Measurements from ENCODE around the gene ITGA11.

ITGA11 gene

GRCh38 chr15:68298336-68298735 lies 133.6 kb downstream of the ITGA11 start:
- H3K27me3 ChIP-seq (replicated peaks; ENCODE audit: control insufficient read depth, insufficient read depth, low read length): no peaks in the 10 kb centered on the region
- no peaks in the 10 kb centered on the region for H3K36me3 ChIP-seq (ENCODE audit: control insufficient read depth, insufficient read depth, low read length)
- DNase-seq (ENCODE audit: extremely low read depth, insufficient read length): no peak
- peak overlapping the region; percentile 44 for H3K4me3 ChIP-seq (replicated peaks; ENCODE audit: low read depth, low read length)
- TF ChIP-seq CTCF (IDR thresholded peaks at IDR 0.05; ENCODE audit: insufficient read depth, low read length, poor library complexity, severe bottlenecking): no peak

DNA sequence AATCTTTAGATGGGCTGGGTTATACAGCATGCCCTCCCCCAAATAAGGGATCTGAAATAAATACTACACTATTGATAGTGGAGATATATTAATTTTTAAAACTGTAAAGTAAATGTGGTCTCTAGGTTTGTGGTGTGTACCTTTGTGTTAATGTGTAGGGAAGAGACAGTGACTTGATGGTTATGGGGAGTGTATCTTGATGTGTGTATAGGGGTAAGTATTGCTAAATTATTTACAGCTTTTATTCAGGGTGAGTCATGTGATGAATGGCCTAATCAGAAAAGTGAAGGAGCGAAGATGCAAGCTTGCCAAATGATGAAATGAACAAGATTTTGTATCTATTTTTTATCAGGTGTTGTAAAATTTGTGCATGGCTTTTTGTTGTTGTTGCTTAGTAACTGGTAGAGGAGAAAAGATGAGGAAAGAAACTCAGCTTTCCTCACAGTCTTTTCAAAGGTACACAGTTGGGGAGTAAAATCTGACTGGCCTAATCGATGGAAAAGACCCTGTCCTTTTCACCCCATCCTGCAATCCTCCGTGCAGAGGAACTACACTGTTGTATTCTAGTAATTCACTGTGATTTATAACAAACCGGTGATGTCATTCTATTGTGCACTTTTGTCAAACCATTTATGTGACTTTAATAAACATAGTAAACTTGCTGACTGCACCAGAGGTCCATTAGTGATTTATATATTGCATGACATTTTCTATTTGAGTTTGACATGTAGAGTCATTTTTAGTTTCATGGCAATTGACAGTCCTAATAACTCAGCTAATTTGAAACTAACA lies 136.8 kb downstream of the ITGA11 start:
- peaks cover 5% of the 10 kb centered on the region for H3K36me3 ChIP-seq (ENCODE audit: control insufficient read depth, insufficient read depth, low read length)
- H3K27me3 ChIP-seq (replicated peaks; ENCODE audit: control insufficient read depth, insufficient read depth, low read length): no peaks in the 10 kb centered on the region
- H3K4me3 ChIP-seq (replicated peaks; ENCODE audit: low read depth, low read length): no peak overlapping the region
- no peak for TF ChIP-seq CTCF (IDR thresholded peaks at IDR 0.05; ENCODE audit: insufficient read depth, low read length, poor library complexity, severe bottlenecking)
- DNase-seq (ENCODE audit: extremely low read depth, insufficient read length): no peak

GRCh38 chr15:68292967-68293366 lies 139.0 kb downstream of the ITGA11 start:
- no peak overlapping the region for H3K4me3 ChIP-seq (replicated peaks; ENCODE audit: low read depth, low read length)
- H3K36me3 ChIP-seq (ENCODE audit: control insufficient read depth, insufficient read depth, low read length): peaks cover 11% of the 10 kb centered on the region

DNA sequence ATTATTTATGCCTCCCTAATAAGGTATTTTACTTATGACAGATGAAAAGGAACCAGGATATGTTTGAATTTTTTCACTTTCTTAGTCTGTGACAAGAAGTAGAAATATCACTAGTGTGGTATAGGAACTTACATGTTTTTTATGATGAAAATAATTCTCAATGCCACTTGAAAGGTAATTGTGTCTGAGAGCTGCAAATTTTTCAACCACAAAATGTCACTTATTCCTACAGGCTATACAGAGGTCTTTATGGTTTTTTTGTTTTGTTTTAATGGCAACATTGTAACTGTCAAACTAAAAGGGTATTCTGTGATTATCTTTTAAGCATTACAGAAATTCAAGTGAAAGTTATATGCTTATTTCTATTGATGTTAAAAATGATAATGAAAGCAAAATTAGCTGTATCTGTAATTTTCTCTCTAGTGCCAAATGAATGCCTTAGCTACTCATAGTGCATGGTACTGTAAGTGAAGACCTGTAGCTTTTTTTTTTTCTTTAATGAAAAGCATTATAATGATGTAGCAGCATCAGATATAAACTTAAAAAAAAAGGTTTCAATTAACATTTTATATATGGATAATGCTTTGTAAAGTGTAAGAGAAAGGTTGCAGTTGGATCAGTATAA lies 139.7 kb downstream of the ITGA11 start:
- H3K36me3 ChIP-seq (ENCODE audit: control insufficient read depth, insufficient read depth, low read length): peaks cover 11% of the 10 kb centered on the region
- H3K4me3 ChIP-seq (replicated peaks; ENCODE audit: low read depth, low read length): no peak overlapping the region
- no peaks in the 10 kb centered on the region for H3K27me3 ChIP-seq (replicated peaks; ENCODE audit: control insufficient read depth, insufficient read depth, low read length)
- no peak for DNase-seq (ENCODE audit: extremely low read depth, insufficient read length)
- no peak for TF ChIP-seq CTCF (IDR thresholded peaks at IDR 0.05; ENCODE audit: insufficient read depth, low read length, poor library complexity, severe bottlenecking)

More at GRCh38 chr15:68292967-68293366, 139.0 kb downstream of the ITGA11 start:
- no peak for TF ChIP-seq CTCF (IDR thresholded peaks at IDR 0.05; ENCODE audit: insufficient read depth, low read length, poor library complexity, severe bottlenecking)
- H3K27me3 ChIP-seq (replicated peaks; ENCODE audit: control insufficient read depth, insufficient read depth, low read length): no peaks in the 10 kb centered on the region
- no peak for DNase-seq (ENCODE audit: extremely low read depth, insufficient read length)

GRCh38 chr15:68290715-68291114 lies 141.2 kb downstream of the ITGA11 start:
- no peak for DNase-seq (ENCODE audit: extremely low read depth, insufficient read length)
- peaks cover 11% of the 10 kb centered on the region for H3K36me3 ChIP-seq (ENCODE audit: control insufficient read depth, insufficient read depth, low read length)
- TF ChIP-seq CTCF (IDR thresholded peaks at IDR 0.05; ENCODE audit: insufficient read depth, low read length, poor library complexity, severe bottlenecking): no peak
- no peaks in the 10 kb centered on the region for H3K27me3 ChIP-seq (replicated peaks; ENCODE audit: control insufficient read depth, insufficient read depth, low read length)
- H3K4me3 ChIP-seq (replicated peaks; ENCODE audit: low read depth, low read length): no peak overlapping the region

Measured in GM06990 (cell line).